Raji (cell line): ENCODE data around the gene CMTR2.

Source experiments
- POLR2A ChIP-seq: IDR thresholded peaks from 2 replicates; pipeline ENCODE4 v1.6.1; 2011; ENCODE audit warnings: low read depth, low read length, control low read depth; ENCODE audit not compliant: insufficient read depth

CMTR2 gene

DNA sequence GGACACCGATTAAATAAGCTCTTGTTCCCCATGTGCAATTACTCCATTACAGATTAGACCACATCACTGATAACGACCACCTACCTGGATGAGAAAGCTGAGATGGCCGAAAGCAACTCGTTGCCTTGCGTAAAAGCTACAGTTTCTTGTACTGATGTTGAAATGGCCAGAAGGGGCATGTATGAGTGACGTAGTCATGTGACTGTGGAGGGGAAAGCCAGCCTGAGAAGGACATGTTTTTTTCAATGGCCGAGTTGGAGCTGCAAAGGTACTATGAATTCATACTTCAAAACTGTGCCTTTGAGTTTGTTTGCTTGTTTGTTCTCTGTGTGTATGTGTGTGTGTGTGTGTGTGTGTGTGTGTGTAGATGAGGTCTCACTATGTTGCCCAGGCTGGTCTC lies 41.7 kb downstream of the CMTR2 start:
- no peak for TF ChIP-seq POLR2A

GRCh38 chr16:71246309-71246708 lies 42.9 kb downstream of the CMTR2 start:
- TF ChIP-seq POLR2A, result no peak

GRCh38 chr16:71244521-71244920 lies 44.7 kb downstream of the CMTR2 start:
- TF ChIP-seq POLR2A, result no peak

GRCh38 chr16:71242601-71243000 lies 46.6 kb downstream of the CMTR2 start:
- no peak for TF ChIP-seq POLR2A

- TF ChIP-seq POLR2A, result no peak
Observed at GRCh38 chr16:71242036-71242435, 47.2 kb downstream of the CMTR2 start.
